Osteocyte (in vitro differentiated cells): ENCODE results near the gene GPR137C. TPM values are rescaled to one million over a fixed set of nuclear protein-coding genes. Genes with fewer than 3 reads are reported as not detected.

Experiments used
- DNase-seq: peaks from one replicate; pipeline ENCODE4 v3.0.0; 2021; ENCODE audit warnings: mixed read lengths; ENCODE audit not compliant: unreplicated experiment; ENCODE audit errors: extremely low spot score
- H3K27ac Mint-ChIP-seq: one replicate; pipeline ENCODE4 v1.8.0; 2021; ENCODE audit warnings: mild to moderate bottlenecking, mixed read lengths; ENCODE audit not compliant: unreplicated experiment
- H3K27me3 Mint-ChIP-seq: one replicate; pipeline ENCODE4 v1.8.0; 2021; ENCODE audit warnings: mixed read lengths; ENCODE audit not compliant: unreplicated experiment
- H3K36me3 Mint-ChIP-seq: one replicate; pipeline ENCODE4 v1.8.0; 2021; ENCODE audit warnings: mixed read lengths; ENCODE audit not compliant: unreplicated experiment
- H3K4me1 Mint-ChIP-seq: one replicate; pipeline ENCODE4 v1.8.0; 2021; ENCODE audit warnings: mixed read lengths; ENCODE audit not compliant: unreplicated experiment
- H3K4me3 Mint-ChIP-seq: one replicate; pipeline ENCODE4 v1.8.0; 2021; ENCODE audit warnings: mild to moderate bottlenecking, moderate library complexity, mixed read lengths; ENCODE audit not compliant: unreplicated experiment
- H3K9me3 Mint-ChIP-seq: one replicate; pipeline ENCODE4 v1.8.0; 2021; ENCODE audit warnings: mixed read lengths; ENCODE audit not compliant: unreplicated experiment
- total RNA-seq: library from RNA; stranded (reverse); gene quantifications from 2 replicates; pipeline ENCODE4 v1.2.1, GENCODE V29; 2021
- TF ChIP-seq, protein P1 (sequence below): fragments of 200-600 bp; sonication (generic); IDR thresholded peaks from 2 replicates; pipeline ENCODE4 v1.5.0; 2021; ENCODE audit warnings: antibody characterized with exemption, mild to moderate bottlenecking, moderate library complexity

Gene GPR137C
- total RNA-seq, 1 donor from 2014 or later: 2.2 TPM

DNA sequence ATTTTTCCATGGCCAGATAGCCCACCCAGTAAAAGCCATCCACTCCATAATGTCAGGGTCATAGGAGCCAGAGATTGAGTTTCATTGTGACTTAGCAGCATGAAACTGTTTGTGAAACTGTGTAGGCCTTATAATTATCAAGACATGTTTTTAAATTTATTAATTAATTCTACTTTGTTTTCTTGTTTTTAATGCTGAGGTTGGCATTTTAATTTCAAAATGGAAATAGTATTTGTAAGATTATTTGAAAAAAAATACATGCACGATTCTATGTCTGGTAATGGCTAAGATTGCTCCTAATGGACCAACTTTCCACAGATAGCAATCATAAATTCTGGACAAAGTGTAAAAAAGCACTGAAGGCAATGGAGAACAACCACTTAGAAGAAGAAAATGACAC, 67.1 kb downstream of the GPR137C start:
- Mint-ChIP-seq H3K9me3 (no peaks in the 10 kb centered on the region), H3K36me3 (no peaks in the 10 kb centered on the region), H3K4me3 (no peak overlapping the region), H3K27ac (no peak overlapping the region), H3K27me3 (no peaks in the 10 kb centered on the region), H3K4me1 (no peaks in the 10 kb centered on the region)
- TF ChIP-seq, protein P1, sequence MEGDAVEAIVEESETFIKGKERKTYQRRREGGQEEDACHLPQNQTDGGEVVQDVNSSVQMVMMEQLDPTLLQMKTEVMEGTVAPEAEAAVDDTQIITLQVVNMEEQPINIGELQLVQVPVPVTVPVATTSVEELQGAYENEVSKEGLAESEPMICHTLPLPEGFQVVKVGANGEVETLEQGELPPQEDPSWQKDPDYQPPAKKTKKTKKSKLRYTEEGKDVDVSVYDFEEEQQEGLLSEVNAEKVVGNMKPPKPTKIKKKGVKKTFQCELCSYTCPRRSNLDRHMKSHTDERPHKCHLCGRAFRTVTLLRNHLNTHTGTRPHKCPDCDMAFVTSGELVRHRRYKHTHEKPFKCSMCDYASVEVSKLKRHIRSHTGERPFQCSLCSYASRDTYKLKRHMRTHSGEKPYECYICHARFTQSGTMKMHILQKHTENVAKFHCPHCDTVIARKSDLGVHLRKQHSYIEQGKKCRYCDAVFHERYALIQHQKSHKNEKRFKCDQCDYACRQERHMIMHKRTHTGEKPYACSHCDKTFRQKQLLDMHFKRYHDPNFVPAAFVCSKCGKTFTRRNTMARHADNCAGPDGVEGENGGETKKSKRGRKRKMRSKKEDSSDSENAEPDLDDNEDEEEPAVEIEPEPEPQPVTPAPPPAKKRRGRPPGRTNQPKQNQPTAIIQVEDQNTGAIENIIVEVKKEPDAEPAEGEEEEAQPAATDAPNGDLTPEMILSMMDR: no peak
- DNase-seq: no peak

DNA sequence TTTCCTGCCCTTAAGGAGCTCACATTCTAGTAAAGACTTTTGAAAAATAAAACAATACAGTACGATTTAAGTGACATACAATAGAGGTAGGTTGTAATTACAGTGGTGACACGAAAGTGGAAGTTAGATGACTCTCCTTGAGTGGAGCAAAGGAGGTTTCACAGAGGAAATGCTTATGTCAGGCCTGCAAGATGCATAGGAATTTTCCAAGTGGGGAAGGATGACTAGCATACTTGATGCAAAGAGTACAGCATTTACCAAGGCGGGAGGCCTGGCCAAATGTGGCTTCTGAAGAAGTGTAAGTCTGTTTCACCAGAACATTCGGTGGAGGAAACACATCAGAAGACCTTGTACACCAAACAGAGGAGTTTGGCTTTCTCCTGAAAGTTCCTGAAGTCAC, 87.5 kb downstream of the GPR137C start:
- no peak for DNase-seq
- Mint-ChIP-seq H3K27ac (no peak overlapping the region), H3K36me3 (peaks cover 19% of the 10 kb centered on the region), H3K27me3 (no peaks in the 10 kb centered on the region), H3K4me3 (no peak overlapping the region), H3K4me1 (no peaks in the 10 kb centered on the region), H3K9me3 (peaks cover 15% of the 10 kb centered on the region)
- TF ChIP-seq, protein P1: no peak

DNA sequence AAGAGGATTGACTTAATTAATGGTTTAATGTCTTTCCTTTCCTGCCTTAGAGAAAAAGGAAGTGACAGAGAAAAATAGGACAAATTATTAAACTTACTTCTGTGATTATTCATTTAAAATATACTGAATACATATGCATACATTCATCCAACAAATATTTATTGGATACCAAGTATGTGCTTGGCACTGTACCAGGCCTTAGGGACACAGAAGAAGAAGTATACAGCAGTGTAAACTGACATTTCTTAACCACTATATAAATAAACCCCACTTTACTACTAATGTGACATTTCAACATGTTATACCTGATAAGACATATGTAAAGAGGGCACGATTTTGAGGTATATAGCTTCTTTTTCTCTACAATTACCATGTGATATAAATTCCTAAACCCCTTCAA, 89.1 kb downstream of the GPR137C start:
- DNase-seq: no peak
- H3K36me3 Mint-ChIP-seq: peaks cover 27% of the 10 kb centered on the region
- H3K4me1 Mint-ChIP-seq: no peaks in the 10 kb centered on the region
- H3K4me3 Mint-ChIP-seq: no peak overlapping the region
- H3K27me3 Mint-ChIP-seq: no peaks in the 10 kb centered on the region
- H3K27ac Mint-ChIP-seq: no peak overlapping the region
- peaks cover 15% of the 10 kb centered on the region for H3K9me3 Mint-ChIP-seq
- TF ChIP-seq, protein P1: no peak

DNA sequence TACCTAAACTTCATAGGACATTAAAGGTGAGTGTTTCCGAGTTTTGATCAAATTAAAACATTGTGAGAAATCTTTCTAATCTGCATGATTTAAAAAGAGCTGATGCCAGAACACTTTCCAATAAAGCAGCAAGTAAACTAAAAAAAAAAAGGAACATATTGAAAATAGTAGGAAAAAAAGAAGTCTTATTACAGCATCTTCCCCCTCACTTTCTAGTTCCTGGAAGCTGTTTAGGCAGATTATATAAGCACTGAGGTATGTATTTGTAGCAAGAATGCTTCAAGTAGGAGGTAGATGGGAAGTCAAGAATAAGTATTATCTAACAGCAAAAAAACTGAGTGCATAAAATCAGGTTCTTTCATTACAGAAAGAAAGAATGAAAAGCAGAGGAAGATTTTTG, 96.9 kb downstream of the GPR137C start:
- Mint-ChIP-seq H3K4me3 (no peak overlapping the region), H3K4me1 (no peaks in the 10 kb centered on the region), H3K36me3 (peaks cover 36% of the 10 kb centered on the region), H3K27me3 (no peaks in the 10 kb centered on the region), H3K27ac (no peak overlapping the region), H3K9me3 (no peaks in the 10 kb centered on the region)
- DNase-seq: no peak
- TF ChIP-seq, protein P1: no peak

DNA sequence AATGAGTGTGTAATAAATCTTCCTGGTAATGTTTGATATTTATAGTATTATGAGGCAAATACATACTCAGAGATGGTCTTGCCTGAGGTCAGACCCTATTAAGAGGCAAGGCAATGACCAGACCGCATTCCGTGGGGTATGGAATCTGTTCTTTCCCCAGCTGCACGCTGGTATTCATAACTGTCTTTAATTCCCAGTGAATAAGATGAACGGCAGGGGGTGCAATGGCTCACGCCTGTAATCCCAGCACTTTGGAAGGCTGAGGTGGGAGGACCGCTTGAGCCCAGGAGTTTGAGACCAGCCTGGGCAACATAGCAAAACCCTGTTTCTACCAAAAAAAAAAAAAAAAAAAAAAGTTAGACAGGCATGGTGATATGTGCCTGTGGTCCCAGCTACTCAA, 98.1 kb downstream of the GPR137C start:
- H3K9me3 Mint-ChIP-seq: no peaks in the 10 kb centered on the region
- peaks cover 40% of the 10 kb centered on the region for H3K36me3 Mint-ChIP-seq
- DNase-seq: no peak
- no peaks in the 10 kb centered on the region for H3K27me3 Mint-ChIP-seq
- no peak overlapping the region for H3K4me3 Mint-ChIP-seq
- no peak overlapping the region for H3K27ac Mint-ChIP-seq
- TF ChIP-seq, protein P1: no peak
- H3K4me1 Mint-ChIP-seq: no peaks in the 10 kb centered on the region
